Fibroblast of pulmonary artery (primary cell): ENCODE data around the gene DDT.
A peak's percentile ranks its signal among the peaks of the same experiment; 100 is the strongest.
"Not testable (repeated sequence)": the region's sequence is repeated elsewhere in the genome, so short reads cannot be mapped to it uniquely, and the experiment has no call there.

Source experiments
- DNase-seq: peaks from one replicate; pipeline ENCODE4 v3.0.0-alpha.2; 2010; ENCODE audit warnings: low read depth
- H3K4me3 ChIP-seq: replicated peaks from 2 replicates; pipeline ENCODE4 v1.5.1; 2011; ENCODE audit warnings: low read depth, mild to moderate bottlenecking, control low read depth, low read length, moderate library complexity
- TF ChIP-seq, protein P1 (sequence below): IDR thresholded peaks from 2 replicates; pipeline ENCODE4 v1.5.1; 2011; ENCODE audit warnings: mild to moderate bottlenecking, control low read depth, low read length, inconsistent platforms; ENCODE audit errors: missing control alignments

Gene DDT

GRCh38 chr22:23956301-23956900 lies 17.8 kb downstream of the DDT start:
- TF ChIP-seq, protein P1, sequence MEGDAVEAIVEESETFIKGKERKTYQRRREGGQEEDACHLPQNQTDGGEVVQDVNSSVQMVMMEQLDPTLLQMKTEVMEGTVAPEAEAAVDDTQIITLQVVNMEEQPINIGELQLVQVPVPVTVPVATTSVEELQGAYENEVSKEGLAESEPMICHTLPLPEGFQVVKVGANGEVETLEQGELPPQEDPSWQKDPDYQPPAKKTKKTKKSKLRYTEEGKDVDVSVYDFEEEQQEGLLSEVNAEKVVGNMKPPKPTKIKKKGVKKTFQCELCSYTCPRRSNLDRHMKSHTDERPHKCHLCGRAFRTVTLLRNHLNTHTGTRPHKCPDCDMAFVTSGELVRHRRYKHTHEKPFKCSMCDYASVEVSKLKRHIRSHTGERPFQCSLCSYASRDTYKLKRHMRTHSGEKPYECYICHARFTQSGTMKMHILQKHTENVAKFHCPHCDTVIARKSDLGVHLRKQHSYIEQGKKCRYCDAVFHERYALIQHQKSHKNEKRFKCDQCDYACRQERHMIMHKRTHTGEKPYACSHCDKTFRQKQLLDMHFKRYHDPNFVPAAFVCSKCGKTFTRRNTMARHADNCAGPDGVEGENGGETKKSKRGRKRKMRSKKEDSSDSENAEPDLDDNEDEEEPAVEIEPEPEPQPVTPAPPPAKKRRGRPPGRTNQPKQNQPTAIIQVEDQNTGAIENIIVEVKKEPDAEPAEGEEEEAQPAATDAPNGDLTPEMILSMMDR: peak; percentile 75
- H3K4me3 ChIP-seq: not testable (repeated sequence)
- DNase-seq: peak; percentile 78

- DNase-seq, H3K4me3 ChIP-seq: not testable (repeated sequence)
Measured at GRCh38 chr22:23955886-23956285, 18.4 kb downstream of the DDT start.

DNA sequence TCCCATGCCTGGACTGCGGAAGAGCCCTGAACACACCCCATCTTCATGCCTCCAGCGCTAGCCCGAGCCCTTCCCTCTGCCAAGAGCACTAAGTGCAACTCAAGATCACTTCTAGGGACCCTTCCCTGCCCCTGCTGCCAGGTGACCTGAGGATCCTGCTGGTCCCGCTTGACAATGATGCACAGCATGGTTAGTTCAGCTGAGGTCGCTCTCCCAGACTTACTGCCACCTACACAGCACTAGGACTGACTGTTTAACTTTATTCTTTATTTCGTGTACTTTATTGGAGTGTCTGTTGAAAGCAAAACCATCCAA lies 19.3 kb downstream of the DDT start:
- not testable (repeated sequence) for DNase-seq, H3K4me3 ChIP-seq

- DNase-seq: not testable (repeated sequence)
Measured at GRCh38 chr22:23954193-23954990, 19.8 kb downstream of the DDT start.

GRCh38 chr22:23953485-23953884 lies 20.8 kb downstream of the DDT start:
- not testable (repeated sequence) for H3K4me3 ChIP-seq, DNase-seq

More at GRCh38 chr22:23954193-23954990, 19.8 kb downstream of the DDT start:
- H3K4me3 ChIP-seq: not testable (repeated sequence)

- H3K4me3 ChIP-seq, DNase-seq: not testable (repeated sequence)
Measured at GRCh38 chr22:23952794-23953405, 21.3 kb downstream of the DDT start.

GRCh38 chr22:23951383-23951782 lies 22.9 kb downstream of the DDT start:
- peak; percentile 14 for DNase-seq
- H3K4me3 ChIP-seq: not testable (repeated sequence)

DNA sequence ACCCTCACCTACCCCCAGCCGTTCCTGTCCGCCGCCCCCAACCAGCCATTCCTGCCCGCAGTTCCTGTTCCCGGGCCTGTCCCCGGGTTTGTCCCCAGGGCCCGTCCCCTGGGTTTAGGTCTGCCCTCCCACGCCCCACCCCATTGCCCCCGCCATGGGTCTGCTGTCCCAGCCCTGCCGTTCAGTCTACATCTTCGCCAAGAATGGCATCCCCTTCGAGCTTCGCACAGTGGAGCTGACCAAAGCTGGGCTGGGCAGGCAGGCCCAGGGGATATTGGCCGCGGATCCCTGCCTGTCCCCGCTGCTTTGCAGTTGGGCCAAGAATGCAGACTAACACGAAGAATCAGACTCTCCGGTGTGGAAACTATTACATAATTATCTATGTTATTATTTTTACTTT lies 24.5 kb downstream of the DDT start:
- DNase-seq, H3K4me3 ChIP-seq: not testable (repeated sequence)

DNA sequence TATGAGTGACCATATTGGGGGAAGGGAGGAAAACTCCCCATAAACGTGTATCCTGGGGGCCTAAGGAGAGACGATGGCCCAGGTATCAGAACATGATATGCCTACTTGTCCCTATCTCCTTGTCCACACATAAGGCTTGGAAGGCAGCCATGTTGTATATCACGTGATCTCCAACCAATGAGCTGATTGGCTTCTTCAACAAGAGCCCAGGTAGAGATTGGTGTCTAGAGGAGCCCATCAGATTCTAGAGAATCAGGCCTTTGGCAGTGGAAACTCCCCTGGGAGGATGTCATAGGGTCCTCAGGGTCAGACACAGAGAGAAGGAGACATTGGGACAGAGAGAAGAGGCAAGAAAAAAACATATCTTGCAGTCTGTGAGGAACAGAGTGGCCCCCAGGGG lies 26.9 kb downstream of the DDT start:
- DNase-seq, H3K4me3 ChIP-seq: not testable (repeated sequence)

DNA sequence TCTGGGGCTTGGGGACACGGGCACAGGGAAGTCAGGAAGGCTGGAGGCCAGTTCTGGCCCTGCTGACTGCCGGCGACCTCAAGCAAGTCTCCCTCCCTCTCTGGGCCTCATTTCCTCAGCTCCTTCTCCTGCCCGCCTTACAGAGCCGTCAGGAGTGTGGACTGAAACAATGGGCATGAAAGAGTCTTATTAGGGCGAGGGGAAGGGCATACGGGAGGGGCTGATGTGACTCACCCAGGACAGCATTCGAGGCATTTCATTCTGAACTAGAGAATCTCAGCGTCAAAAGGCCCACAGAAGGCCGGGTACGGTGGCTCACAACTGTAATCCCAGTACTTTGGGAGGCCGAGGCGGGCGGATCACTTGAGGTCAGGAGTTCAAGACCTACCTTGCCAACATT lies 34.1 kb downstream of the DDT start:
- H3K4me3 ChIP-seq, DNase-seq: not testable (repeated sequence)

DNA sequence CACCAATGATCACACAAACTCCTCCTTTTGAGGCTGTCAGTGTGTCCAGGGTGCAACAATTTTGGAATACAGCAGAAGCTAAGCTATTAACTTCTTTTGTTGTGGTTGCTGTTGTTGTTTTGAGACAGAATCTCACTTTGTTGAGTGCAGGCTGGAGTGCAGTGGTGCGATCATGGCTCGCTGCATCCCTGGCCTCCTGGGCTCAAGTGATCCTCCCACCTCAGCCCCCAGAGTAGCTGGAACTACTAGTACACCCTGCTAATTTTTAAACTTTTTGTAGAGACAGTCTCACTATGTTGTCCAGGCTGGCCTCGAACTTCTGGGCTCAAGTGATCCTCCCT lies 35.3 kb downstream of the DDT start:
- TF ChIP-seq, protein P1: no peak

GRCh38 chr22:23938328-23939016 lies 35.8 kb downstream of the DDT start:
- TF ChIP-seq, protein P1: no peak
- no peak for DNase-seq

More for the DNA sequence above, 35.3 kb downstream of the DDT start:
- H3K4me3 ChIP-seq: no peak overlapping the region
- no peak for DNase-seq

More at GRCh38 chr22:23938328-23939016, 35.8 kb downstream of the DDT start:
- no peak overlapping the region for H3K4me3 ChIP-seq
